CD4-positive, CD25-positive, alpha-beta regulatory T cell (primary cell): Measurements from ENCODE around the gene RYR2. TPM values are rescaled to one million over a fixed set of nuclear protein-coding genes. Genes with fewer than 3 reads are reported as not detected.
A peak's percentile ranks its signal among the peaks of the same experiment; 100 is the strongest.

Experiments used
- ATAC-seq, 2 donors: fragments of 150-1000 bp; cut with Tn5 transposase; one replicate each; pipeline ENCODE4 v1.10.0; 2021; ENCODE audit warnings: low read depth in 2 of 2, moderate number of reproducible peaks in 2 of 2, moderate library complexity in 1 of 2
- DNase-seq, 3 donors: peaks; one replicate each; pipeline versions ENCODE4 v3.0.0 to v3.0.0-alpha.2; 2012 to 2022; ENCODE audit warnings: mixed read lengths in 1 of 3
- H3K27ac ChIP-seq: one replicate; pipeline ENCODE4 v1.7.0; 2013; ENCODE audit warnings: mild to moderate bottlenecking, low read length; ENCODE audit not compliant: insufficient read depth, poor library complexity, severe bottlenecking
- H3K27me3 ChIP-seq: one replicate; pipeline ENCODE4 v1.7.0; 2013; ENCODE audit warnings: low read length; ENCODE audit not compliant: control insufficient read depth, insufficient read depth
- H3K36me3 ChIP-seq: one replicate; pipeline ENCODE4 v1.7.0; 2013; ENCODE audit warnings: mild to moderate bottlenecking, low read length, moderate library complexity; ENCODE audit not compliant: control insufficient read depth, insufficient read depth
- H3K4me1 ChIP-seq: 2 replicates; pipeline ENCODE4 v1.7.0; 2013; ENCODE audit warnings: mild to moderate bottlenecking, low read length; ENCODE audit not compliant: insufficient read depth, control insufficient read depth, poor library complexity, severe bottlenecking
- H3K4me3 ChIP-seq: one replicate; pipeline ENCODE4 v1.7.0; 2013; ENCODE audit warnings: low read depth, mild to moderate bottlenecking, low read length, moderate library complexity
- H3K9me3 ChIP-seq, 2 experiments: 1 replicate in 1 of 2; 2 replicates in 1 of 2; pipeline ENCODE4 v1.7.0; 2013; ENCODE audit warnings: low read length in 2 of 2, mild to moderate bottlenecking in 1 of 2, moderate library complexity in 1 of 2; ENCODE audit not compliant: control insufficient read depth in 2 of 2
- H3K27ac Mint-ChIP-seq, 3 donors: one replicate each; pipeline ENCODE4 v1.8.0; 2020 to 2022; ENCODE audit warnings: mild to moderate bottlenecking in 3 of 3, mixed read lengths in 3 of 3, moderate library complexity in 2 of 3
- H3K27me3 Mint-ChIP-seq: one replicate; pipeline ENCODE4 v1.8.0; 2022; ENCODE audit warnings: mild to moderate bottlenecking, mixed read lengths
- H3K36me3 Mint-ChIP-seq: one replicate; pipeline ENCODE4 v1.8.0; 2020; ENCODE audit warnings: mixed read lengths
- H3K4me1 Mint-ChIP-seq, 4 donors: one replicate each; pipeline ENCODE4 v1.8.0; 2020 to 2022; ENCODE audit warnings: mixed read lengths in 4 of 4, mild to moderate bottlenecking in 1 of 4
- H3K4me3 Mint-ChIP-seq, 4 donors: one replicate each; pipeline ENCODE4 v1.8.0; 2020 to 2022; ENCODE audit warnings: mild to moderate bottlenecking in 4 of 4, mixed read lengths in 4 of 4, moderate library complexity in 3 of 4
- H3K9me3 Mint-ChIP-seq, 7 donors: one replicate each; pipeline ENCODE4 v1.8.0; 2020 to 2022; ENCODE audit warnings: mixed read lengths in 7 of 7, mild to moderate bottlenecking in 3 of 7, moderate library complexity in 2 of 7
- polyA plus RNA-seq, 4 donors: library from polyadenylated mRNA; unstranded; fragments of 300-500 nt; fragmentation: Illumina TruSeq; gene quantifications; one replicate each; pipeline ENCODE4 v1.2.3, GENCODE V29; 2021
- total RNA-seq: library from RNA; stranded (reverse); gene quantifications from one replicate; pipeline ENCODE4 v1.2.3, GENCODE V29; 2022

RYR2 gene
- total and polyA plus RNA-seq, 5 donors from 2014 or later: 0.02 to 0.40 TPM; not detected in 3

DNA sequence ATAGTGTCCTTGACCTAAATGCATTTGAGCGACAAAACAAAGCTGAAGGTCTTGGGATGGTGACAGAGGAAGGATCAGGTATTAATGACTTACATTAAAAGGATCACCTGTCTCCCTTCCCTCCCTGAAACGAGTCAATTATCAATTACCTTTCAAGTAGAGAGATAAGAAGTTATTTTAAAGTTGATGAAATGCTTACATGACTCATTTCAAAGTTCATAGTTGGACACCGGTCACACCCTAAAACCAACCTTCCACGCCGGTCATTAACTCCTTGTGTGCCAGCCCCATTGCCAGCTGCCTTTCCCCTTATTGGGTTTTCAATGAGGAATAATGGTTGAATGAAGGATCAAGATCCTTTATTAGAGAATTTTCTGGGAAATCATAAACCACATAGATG is 719.0 kb downstream of the RYR2 start:
- Mint-ChIP-seq H3K27me3 (no peaks in the 10 kb centered on the region), H3K4me3 (no peak overlapping the region), H3K4me1 (no peaks in the 10 kb centered on the region), H3K36me3 (no peaks in the 10 kb centered on the region), H3K27ac (no peak overlapping the region), H3K9me3 (peaks cover 0 to 6% (median 3%) of the 10 kb centered on the region in 7 donors)
- no peaks in the 10 kb centered on the region for H3K27me3 ChIP-seq
- H3K36me3 ChIP-seq: no peaks in the 10 kb centered on the region
- no peaks in the 10 kb centered on the region for H3K4me1 ChIP-seq
- no peaks in the 10 kb centered on the region for H3K9me3 ChIP-seq
- H3K4me3 ChIP-seq: no peak overlapping the region
- DNase-seq: no peak
- no peak for ATAC-seq
- H3K27ac ChIP-seq: no peak overlapping the region

DNA sequence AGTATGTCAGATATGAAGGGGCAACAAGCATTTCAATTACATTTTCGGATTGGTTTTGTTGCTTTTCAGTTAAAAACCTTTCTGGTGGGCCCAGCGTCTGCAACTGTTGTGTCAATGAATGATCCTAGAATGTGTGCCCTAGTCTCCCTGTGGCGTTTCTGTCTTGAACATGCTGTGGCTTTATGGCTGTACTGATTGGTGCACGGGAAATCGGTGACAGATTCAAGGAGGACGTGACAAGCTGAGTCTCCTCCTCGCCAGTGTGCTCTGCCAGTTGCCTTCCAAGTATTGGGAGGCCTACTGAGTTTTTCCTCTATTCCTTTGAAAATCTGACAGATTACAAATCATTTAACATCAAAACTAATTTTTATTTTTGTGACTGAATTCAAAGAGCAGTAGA is 721.2 kb downstream of the RYR2 start:
- ATAC-seq: no peak
- H3K4me3 Mint-ChIP-seq: no peak overlapping the region
- Histone ChIP-seq H3K4me1 (no peaks in the 10 kb centered on the region), H3K36me3 (no peaks in the 10 kb centered on the region), H3K27me3 (no peaks in the 10 kb centered on the region), H3K4me3 (no peak overlapping the region), H3K27ac (no peak overlapping the region), H3K9me3 (no peaks in the 10 kb centered on the region)
- no peaks in the 10 kb centered on the region for H3K27me3 Mint-ChIP-seq
- DNase-seq: no peak
- H3K36me3 Mint-ChIP-seq: no peaks in the 10 kb centered on the region
- peaks cover 0 to 6% (median 3%) of the 10 kb centered on the region in 7 donors for H3K9me3 Mint-ChIP-seq
- H3K27ac Mint-ChIP-seq: no peak overlapping the region
- no peaks in the 10 kb centered on the region for H3K4me1 Mint-ChIP-seq

DNA sequence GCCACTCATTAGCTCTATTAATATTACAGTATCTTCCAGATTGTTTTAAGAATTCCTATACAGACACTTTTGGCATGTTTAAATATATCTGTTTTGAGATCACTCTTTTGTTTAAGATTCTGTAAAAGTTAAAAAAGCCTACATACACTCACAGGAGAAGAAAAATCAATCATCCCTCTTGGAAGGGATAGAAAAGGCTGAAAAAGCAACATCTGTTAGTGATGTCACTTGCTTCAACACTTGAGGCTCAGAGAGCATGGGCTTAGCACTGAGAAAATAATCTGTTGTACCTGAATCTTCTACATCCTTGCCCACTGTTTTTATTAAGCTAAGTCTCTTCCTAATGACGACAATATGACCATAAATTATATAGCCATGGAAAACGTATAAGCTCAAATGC is 721.8 kb downstream of the RYR2 start:
- Mint-ChIP-seq H3K36me3 (no peaks in the 10 kb centered on the region), H3K27me3 (no peaks in the 10 kb centered on the region), H3K27ac (no peak overlapping the region), H3K9me3 (peaks cover 0 to 6% (median 3%) of the 10 kb centered on the region in 7 donors), H3K4me1 (no peaks in the 10 kb centered on the region), H3K4me3 (no peak overlapping the region)
- ATAC-seq: no peak
- H3K4me3 ChIP-seq: no peak overlapping the region
- no peaks in the 10 kb centered on the region for H3K27me3 ChIP-seq
- no peaks in the 10 kb centered on the region for H3K4me1 ChIP-seq
- H3K27ac ChIP-seq: no peak overlapping the region
- no peaks in the 10 kb centered on the region for H3K9me3 ChIP-seq
- no peaks in the 10 kb centered on the region for H3K36me3 ChIP-seq
- no peak for DNase-seq

DNA sequence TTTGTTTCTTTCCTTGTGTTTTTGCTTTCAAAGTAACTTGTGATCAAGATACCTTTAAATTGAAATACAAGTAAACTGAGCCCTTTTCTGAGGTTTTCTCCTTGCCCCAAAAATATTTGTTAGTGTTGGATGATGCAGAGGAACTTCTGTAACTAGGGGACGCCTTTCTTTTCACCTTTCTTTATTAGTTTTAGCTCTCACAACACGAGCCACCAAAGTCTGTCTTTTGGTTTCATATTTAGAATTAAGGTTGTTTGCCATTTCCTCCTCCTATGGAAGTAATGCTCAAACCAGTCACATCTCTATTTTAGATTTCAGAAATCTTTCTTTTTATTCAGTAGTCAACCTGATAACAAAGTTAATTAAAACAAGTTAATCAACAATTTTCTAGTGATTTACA is 727.9 kb downstream of the RYR2 start:
- Mint-ChIP-seq H3K9me3 (peaks cover 0 to 3% (median 1%) of the 10 kb centered on the region in 7 donors), H3K27me3 (no peaks in the 10 kb centered on the region), H3K36me3 (no peaks in the 10 kb centered on the region), H3K4me3 (no peak overlapping the region), H3K4me1 (no peaks in the 10 kb centered on the region), H3K27ac (no peak overlapping the region)
- no peaks in the 10 kb centered on the region for H3K36me3 ChIP-seq
- no peaks in the 10 kb centered on the region for H3K9me3 ChIP-seq
- DNase-seq (no peak), ATAC-seq (no peak)
- no peaks in the 10 kb centered on the region for H3K4me1 ChIP-seq
- no peak overlapping the region for H3K27ac ChIP-seq
- no peaks in the 10 kb centered on the region for H3K27me3 ChIP-seq
- no peak overlapping the region for H3K4me3 ChIP-seq

DNA sequence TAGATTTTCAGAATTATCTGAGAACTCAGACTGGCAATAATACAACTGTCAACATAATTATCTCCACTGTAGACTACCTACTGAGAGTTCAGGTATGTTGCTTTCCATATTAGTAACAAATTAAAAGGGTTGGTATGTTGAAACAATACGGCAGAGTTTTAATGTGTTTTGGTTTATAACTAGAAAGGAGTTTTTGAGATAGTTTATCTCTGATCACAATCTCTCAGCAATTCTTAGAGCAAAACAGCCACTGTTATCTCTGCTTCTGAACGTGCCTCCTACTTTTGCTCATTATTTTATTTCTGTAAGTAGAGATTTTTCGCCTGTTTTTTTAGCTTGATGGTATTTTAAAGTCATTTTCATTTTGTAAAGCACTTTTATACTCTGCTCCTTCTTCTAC is 730.0 kb downstream of the RYR2 start:
- Mint-ChIP-seq H3K27me3 (no peaks in the 10 kb centered on the region), H3K4me1 (no peaks in the 10 kb centered on the region), H3K4me3 (no peak overlapping the region), H3K27ac (no peak overlapping the region), H3K9me3 (peaks cover 0 to 5% (median 0%) of the 10 kb centered on the region in 7 donors), H3K36me3 (no peaks in the 10 kb centered on the region)
- no peaks in the 10 kb centered on the region for H3K9me3 ChIP-seq
- no peaks in the 10 kb centered on the region for H3K27me3 ChIP-seq
- no peak for ATAC-seq
- no peak overlapping the region for H3K27ac ChIP-seq
- peak in 1 of 3 donors; percentile 1 for DNase-seq
- H3K4me1 ChIP-seq: no peaks in the 10 kb centered on the region
- no peak overlapping the region for H3K4me3 ChIP-seq
- H3K36me3 ChIP-seq: no peaks in the 10 kb centered on the region

DNA sequence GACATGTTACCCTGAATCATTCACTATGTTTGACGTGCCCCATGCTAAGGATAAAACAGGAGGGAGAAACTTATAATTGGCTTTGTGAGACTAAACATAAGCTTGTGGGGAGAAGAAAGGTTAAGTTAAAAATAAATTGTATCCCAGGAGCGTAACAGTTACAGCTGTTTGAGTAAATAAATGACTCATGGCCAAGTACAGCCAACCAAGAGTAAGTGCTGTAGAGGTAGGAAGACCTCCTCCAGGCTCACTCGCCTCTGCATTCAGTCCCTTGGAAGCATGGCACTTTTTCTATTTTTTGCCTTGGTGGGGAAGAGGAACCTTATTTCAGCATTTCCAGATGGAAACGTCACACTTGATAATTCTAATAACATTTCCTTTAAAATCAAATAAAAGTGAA is 732.3 kb downstream of the RYR2 start:
- Mint-ChIP-seq H3K9me3 (peaks cover 0 to 5% (median 0%) of the 10 kb centered on the region in 7 donors), H3K4me3 (no peak overlapping the region), H3K4me1 (no peaks in the 10 kb centered on the region), H3K36me3 (no peaks in the 10 kb centered on the region), H3K27ac (no peak overlapping the region), H3K27me3 (no peaks in the 10 kb centered on the region)
- no peak for ATAC-seq
- no peaks in the 10 kb centered on the region for H3K4me1 ChIP-seq
- no peak overlapping the region for H3K4me3 ChIP-seq
- DNase-seq: no peak
- no peaks in the 10 kb centered on the region for H3K36me3 ChIP-seq
- H3K27ac ChIP-seq: no peak overlapping the region
- H3K27me3 ChIP-seq: no peaks in the 10 kb centered on the region
- H3K9me3 ChIP-seq: no peaks in the 10 kb centered on the region

DNA sequence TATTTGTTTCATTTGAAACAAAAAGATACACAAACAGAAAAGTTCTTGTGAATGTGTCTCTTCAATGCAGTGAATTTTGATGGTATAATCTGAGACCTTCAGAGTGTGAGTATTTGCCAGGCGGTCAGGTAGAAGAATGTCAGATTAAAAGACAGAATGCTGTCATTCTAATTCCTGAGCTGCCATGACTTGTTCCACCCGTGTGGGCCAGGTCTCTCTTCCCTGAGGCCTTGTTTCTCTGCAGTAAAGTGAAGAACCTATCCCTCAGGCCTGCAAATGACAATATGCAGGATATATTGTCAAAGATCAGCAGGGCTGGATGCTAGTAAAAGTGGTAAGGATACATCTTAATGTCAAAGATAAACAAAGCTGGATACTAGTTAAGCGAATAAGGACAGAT is 737.4 kb downstream of the RYR2 start:
- no peak for ATAC-seq
- Histone ChIP-seq H3K4me3 (no peak overlapping the region), H3K27me3 (no peaks in the 10 kb centered on the region), H3K27ac (no peak overlapping the region), H3K36me3 (no peaks in the 10 kb centered on the region), H3K9me3 (no peaks in the 10 kb centered on the region), H3K4me1 (no peaks in the 10 kb centered on the region)
- no peaks in the 10 kb centered on the region for H3K27me3 Mint-ChIP-seq
- no peaks in the 10 kb centered on the region for H3K4me1 Mint-ChIP-seq
- peaks cover 0 to 6% (median 0%) of the 10 kb centered on the region in 7 donors for H3K9me3 Mint-ChIP-seq
- H3K36me3 Mint-ChIP-seq: no peaks in the 10 kb centered on the region
- DNase-seq: no peak
- no peak overlapping the region for H3K27ac Mint-ChIP-seq
- no peak overlapping the region for H3K4me3 Mint-ChIP-seq

DNA sequence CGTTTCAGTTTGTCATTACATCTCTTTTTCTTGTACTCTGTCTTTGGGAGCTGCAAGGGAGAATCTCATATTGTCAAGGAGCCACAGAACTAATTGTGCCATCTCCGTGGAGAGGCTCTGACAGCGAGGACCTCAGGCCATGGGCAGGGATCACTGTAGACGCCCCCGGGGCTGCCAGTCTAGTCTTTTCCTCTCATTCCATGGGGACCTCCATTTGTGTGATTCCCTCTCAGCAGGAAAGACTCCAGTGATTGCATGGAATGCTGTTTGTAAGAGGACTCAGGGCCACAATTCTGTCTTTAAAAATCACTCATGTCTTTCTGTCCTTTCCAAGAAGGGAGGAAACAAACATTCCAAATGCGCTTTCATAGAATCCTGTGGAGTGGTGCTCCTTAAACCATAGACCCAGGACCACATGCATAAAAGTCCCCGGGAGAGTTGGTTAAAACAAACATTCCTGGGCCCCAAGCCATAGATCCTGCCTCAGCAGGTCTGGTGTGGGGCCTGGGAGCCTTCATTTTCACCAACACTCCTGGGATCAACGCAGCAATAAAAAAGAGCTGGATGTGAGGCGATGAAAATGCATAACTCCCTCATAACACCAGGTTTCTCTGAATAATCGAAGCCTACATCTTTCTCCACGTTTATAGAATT is 744.2 kb downstream of the RYR2 start:
- no peak overlapping the region for H3K4me3 ChIP-seq
- Mint-ChIP-seq H3K27ac (no peak overlapping the region), H3K4me3 (no peak overlapping the region), H3K4me1 (no peaks in the 10 kb centered on the region), H3K36me3 (no peaks in the 10 kb centered on the region), H3K9me3 (peaks cover 0 to 3% (median 0%) of the 10 kb centered on the region in 7 donors), H3K27me3 (no peaks in the 10 kb centered on the region)
- DNase-seq (no peak), ATAC-seq (no peak)
- H3K4me1 ChIP-seq: no peaks in the 10 kb centered on the region
- no peaks in the 10 kb centered on the region for H3K27me3 ChIP-seq
- no peak overlapping the region for H3K27ac ChIP-seq
- H3K9me3 ChIP-seq: no peaks in the 10 kb centered on the region
- H3K36me3 ChIP-seq: no peaks in the 10 kb centered on the region
